Ishikawa (cell line): ENCODE measurements around the gene CNPY3.

ENCODE experiments used
- CEBPB ChIP-seq: IDR thresholded peaks from 2 replicates; pipeline ENCODE4 v1.6.1; 2012
- CREB1 ChIP-seq: IDR thresholded peaks from 2 replicates; pipeline ENCODE4 v1.6.1; 2012; ENCODE audit warnings: low read depth
- EGR1 ChIP-seq: IDR thresholded peaks from 2 replicates; pipeline ENCODE4 v1.6.1; 2012
- EP300 ChIP-seq: IDR thresholded peaks from 2 replicates; pipeline ENCODE4 v1.6.1; 2012; ENCODE audit warnings: borderline replicate concordance
- FOXM1 ChIP-seq: IDR thresholded peaks from 2 replicates; pipeline ENCODE4 v1.6.1; 2012; ENCODE audit warnings: low read depth, borderline replicate concordance
- NFIC ChIP-seq: IDR thresholded peaks from 2 replicates; pipeline ENCODE4 v1.6.1; 2012
- RAD21 ChIP-seq: IDR thresholded peaks from 2 replicates; pipeline ENCODE4 v1.6.1; 2012; ENCODE audit warnings: low read depth
- REST ChIP-seq: IDR thresholded peaks from 2 replicates; pipeline ENCODE4 v1.6.1; 2012; ENCODE audit warnings: low read depth, mild to moderate bottlenecking
- TAF1 ChIP-seq: IDR thresholded peaks from 2 replicates; pipeline ENCODE4 v1.6.1; 2012; ENCODE audit warnings: low read depth, mild to moderate bottlenecking
- TCF12 ChIP-seq: IDR thresholded peaks from 2 replicates; pipeline ENCODE4 v1.6.1; 2012; ENCODE audit warnings: low read depth
- TEAD4 ChIP-seq: IDR thresholded peaks from 2 replicates; pipeline ENCODE4 v1.6.1; 2012
- YY1 ChIP-seq: IDR thresholded peaks from 2 replicates; pipeline ENCODE4 v1.6.1; 2012; ENCODE audit warnings: low read depth
- ZBTB7A ChIP-seq: IDR thresholded peaks from 2 replicates; pipeline ENCODE4 v1.6.1; 2012; ENCODE audit warnings: low read depth
- TF ChIP-seq, protein P1 (sequence below): IDR thresholded peaks from 2 replicates; pipeline ENCODE4 v1.6.1; 2012
- TF ChIP-seq, protein P2 (sequence below): IDR thresholded peaks from 2 replicates; pipeline ENCODE4 v1.6.1; 2012

CNPY3 gene

DNA sequence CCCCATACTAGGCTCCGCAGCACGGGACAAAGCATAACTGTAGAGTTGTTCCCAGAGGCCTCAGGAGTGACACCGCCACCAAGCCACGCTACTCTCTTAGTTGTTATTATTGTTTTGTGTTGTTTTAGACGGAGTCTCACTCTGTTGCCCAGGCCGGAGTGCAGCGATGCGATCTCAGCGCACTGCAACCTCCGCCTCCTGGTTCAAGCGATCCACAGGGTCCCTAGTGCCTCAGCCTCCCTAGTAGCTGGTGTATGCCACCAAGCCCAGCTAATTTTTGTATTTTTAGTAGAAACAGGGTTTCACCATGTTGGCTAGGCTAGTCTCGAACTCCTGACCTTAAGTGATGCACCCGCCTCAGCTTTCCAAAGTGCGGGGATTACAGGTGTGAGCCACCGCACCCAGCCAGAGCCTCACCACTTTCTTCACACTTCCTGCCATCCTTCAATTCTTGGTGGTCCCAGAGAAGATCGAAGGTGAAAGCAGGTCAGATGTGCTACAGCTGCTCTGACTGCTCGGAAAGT lies 38.0 kb upstream of the CNPY3 start:
- TF ChIP-seq TCF12, result no peak
- no peak; the same call in 1 of the 2 replicates for TF ChIP-seq TAF1

GRCh38 chr6:42896178-42896719 lies 33.0 kb upstream of the CNPY3 start:
- TF ChIP-seq ZBTB7A, result no peak
- TF ChIP-seq RAD21, result no peak
- TF ChIP-seq FOXM1, result no peak
- TF ChIP-seq EGR1, result no peak
- no peak for TF ChIP-seq YY1
- no peak for TF ChIP-seq TCF12
- no peak for TF ChIP-seq CREB1
- TF ChIP-seq, protein P1, sequence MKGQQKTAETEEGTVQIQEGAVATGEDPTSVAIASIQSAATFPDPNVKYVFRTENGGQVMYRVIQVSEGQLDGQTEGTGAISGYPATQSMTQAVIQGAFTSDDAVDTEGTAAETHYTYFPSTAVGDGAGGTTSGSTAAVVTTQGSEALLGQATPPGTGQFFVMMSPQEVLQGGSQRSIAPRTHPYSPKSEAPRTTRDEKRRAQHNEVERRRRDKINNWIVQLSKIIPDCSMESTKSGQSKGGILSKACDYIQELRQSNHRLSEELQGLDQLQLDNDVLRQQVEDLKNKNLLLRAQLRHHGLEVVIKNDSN, result no peak
- TF ChIP-seq EP300, result no peak
- TF ChIP-seq, protein P2, sequence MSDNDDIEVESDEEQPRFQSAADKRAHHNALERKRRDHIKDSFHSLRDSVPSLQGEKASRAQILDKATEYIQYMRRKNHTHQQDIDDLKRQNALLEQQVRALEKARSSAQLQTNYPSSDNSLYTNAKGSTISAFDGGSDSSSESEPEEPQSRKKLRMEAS, result no peak
- no peak for TF ChIP-seq TEAD4
- no peak for TF ChIP-seq NFIC
- no peak for TF ChIP-seq TAF1
- no peak for TF ChIP-seq CEBPB
- TF ChIP-seq REST, result no peak

DNA sequence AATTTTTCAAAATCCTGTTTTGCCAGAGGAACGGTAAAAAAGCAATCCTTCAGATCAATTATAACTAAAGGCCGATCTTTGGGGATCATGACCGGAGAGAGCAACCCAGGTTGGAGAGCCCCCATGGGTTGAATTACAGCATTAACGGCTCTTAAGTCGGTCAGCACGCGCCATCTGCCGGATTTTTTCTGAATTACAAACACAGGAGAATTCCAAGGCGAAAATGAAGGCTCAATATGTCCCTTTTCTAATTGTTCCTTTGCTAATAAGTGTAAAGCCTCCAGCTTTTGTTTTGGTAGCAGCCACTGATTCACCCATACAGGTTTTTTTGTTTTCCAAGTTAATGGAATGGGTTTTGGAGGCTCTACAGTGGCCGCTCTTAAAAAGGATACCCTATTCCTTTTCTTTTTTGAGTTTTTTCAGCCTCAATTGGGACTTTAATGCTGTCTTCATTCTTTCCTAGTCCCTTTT lies 30.4 kb upstream of the CNPY3 start:
- TF ChIP-seq ZBTB7A, result no peak
- TF ChIP-seq, protein P1, result no peak
- TF ChIP-seq TEAD4, result 0 out of 2 replicates have a peak, but pooled peaks have one; percentile 9
- TF ChIP-seq NFIC, result no peak
- TF ChIP-seq RAD21, result peak; percentile 76

DNA sequence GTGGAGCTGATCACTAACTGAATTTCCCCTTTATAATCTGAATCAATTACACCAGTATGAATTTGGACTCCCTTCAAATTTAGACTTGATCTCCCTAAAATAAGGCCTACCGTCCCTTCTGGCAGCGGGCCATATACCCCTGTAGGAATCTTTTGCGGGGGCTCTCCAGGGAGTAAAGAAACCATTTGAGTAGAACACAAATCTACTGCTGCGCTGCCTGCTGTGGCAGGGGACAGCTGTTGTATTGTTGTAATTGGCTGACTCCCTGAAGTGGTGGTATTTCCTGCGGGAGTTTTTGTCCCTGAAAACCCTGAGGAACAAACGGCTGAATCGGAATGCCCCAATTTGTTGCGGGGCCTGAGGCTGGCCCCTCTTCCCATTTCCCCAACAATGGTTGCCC lies 29.4 kb upstream of the CNPY3 start:
- TF ChIP-seq REST (no peak), CEBPB (no peak), ZBTB7A (no peak), RAD21 (no peak), TAF1 (no peak), TEAD4 (no peak), EGR1 (no peak), EP300 (no peak), FOXM1 (no peak), NFIC (no peak), CREB1 (no peak), YY1 (no peak), TCF12 (no peak)
- TF ChIP-seq, protein P2, result no peak

DNA sequence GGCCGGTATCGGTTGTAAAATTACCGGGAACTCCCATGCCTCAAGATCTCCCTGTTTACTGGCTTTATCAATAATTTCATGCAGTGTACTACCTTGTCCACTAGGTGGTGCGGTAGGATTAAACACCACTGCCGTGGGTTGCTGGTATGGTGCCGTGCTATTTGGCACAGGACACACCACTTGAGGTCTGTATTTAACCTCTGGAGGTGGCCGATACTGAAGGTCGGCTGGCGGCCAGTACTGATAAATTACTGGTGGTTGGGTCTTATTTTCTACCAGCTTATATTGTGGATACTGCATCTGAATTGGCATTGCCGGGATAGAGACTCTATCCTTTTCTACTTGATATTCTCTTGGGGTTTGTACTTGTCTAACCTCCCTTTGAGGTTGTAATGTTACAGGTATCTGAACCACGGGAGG lies 27.7 kb upstream of the CNPY3 start:
- TF ChIP-seq CEBPB, result 0 out of 2 replicates have a peak, but pooled peaks have one; percentile 4
- TF ChIP-seq TEAD4, result no peak
- TF ChIP-seq NFIC, result peak; percentile 40
- peak; percentile 97 for TF ChIP-seq RAD21
- TF ChIP-seq, protein P2, result no peak
- TF ChIP-seq YY1, result no peak
- no peak for TF ChIP-seq REST
- no peak for TF ChIP-seq EP300
- TF ChIP-seq, protein P1, result no peak
- no peak for TF ChIP-seq TAF1
- no peak for TF ChIP-seq FOXM1
- TF ChIP-seq ZBTB7A, result no peak
- TF ChIP-seq TCF12, result no peak
- TF ChIP-seq CREB1, result no peak
